ENCODE data around the gene POLQ.
"Not testable (repeated sequence)": the region's sequence is repeated elsewhere in the genome, so short reads cannot be mapped to it uniquely, and the experiment has no call there.

POLQ gene

DNA sequence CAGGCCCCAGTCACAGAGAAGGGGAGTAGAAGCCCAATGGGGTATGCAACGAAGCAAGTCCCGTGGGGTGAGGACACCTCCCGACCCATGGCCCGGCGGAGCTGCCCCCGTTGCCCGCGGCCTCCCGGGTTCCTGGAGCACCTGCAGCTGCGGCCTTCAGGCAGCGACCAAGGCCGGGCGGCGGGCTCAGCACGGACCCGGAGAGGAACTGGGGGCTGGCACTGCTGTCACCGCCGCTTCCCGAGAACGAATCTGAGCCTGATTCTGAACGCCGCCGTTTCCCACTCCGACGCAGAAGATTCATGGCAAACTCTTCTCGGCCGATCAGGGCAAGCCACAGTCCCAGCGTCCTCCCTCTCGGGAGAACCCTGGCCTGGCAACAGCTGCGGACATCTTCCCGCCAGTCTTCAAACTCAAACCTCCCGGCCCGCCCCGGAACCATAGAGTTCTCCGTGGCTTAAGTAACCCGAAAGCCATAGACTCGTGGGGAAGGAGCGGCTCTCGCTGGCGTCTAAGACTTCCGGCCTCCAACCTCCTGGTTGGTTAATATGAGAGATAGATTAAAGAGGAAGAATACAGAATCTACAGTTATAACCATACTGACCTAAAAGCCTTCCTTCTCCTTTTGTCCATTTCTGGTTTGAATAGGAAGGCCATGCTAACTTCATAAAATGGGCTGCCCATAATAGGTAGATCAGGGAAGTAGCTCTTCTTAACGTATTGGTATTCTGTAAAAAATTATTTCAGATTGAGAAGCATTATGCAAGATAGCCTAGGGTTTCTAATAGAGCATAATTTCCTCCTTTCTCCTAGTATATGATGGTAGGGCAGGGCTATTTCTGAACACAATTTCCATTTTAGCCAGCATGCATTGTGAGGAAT is at the start of gene POLQ:
TSS of gene POLQ (minus strand) at position 415 of the 882 bp plus-strand sequence. CDS start at position 304, 111 bp downstream.
- DNase-seq (ENCODE audit: low read depth in 2 of 2), result peak; percentile 75 to 80

DNA sequence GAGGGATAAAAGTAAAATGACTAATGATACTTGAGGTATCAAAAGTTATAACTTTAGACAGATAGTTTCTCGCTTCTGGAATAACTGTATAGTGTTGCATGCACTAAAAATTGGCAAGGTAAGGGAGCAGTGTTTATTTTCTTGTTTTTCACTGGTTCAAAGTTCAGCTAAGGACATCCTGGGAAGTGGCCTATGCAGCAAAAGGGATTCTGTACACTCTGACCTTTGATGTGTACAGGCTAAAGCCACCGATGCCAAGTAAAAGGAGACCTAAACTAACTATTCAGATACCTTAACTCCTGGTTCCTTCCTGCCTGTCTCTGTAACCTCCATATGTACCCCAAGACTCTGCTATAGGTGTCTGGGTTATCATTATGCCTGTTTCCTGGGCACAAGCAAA is 49.1 kb upstream of the POLQ start:
- DNase-seq (ENCODE audit: low read depth in 2 of 2), result no peak

- DNase-seq (ENCODE audit: low read depth in 2 of 2), result not testable (repeated sequence)
Observed at GRCh38 chr3:121593806-121594205, 48.0 kb upstream of the POLQ start.

DNA sequence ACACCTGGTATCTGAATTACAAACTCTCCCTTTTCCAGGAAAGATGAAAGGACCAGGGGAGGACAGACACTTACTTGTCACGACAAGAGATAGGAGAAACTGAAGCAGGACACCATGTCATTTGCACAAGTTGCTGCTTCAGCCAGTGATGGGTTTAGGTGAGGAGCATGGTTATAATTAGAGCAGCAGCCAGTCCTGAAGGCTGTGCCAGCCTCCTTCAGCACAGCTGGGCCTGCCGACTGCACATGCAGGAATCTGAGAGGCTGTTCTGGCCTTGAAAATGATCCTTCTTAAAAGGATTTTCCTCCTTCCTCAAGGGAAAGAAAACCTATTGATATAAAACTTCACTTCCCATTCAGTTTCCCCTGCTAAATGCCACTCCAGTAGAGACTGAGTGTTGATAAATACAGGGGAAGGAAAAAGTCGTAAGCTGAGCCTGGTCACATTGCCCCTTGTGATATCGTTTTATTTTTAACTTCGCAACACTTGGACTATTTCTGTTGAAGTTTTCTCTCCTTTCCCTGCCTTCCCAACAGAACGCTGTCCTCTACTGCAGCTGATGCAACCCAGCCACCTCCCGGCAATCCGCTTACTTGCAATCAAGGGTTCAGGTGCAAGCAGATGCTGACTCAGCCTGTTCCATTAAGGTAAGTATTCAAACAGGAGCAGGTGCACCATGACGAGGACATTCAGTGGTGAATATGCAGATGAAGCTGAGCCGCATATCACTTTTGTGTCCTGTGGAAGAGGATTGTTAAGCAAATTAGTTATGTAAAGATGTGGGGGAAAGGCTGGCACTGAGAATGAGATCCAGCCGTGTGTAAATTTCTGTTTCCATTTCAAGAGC is 47.3 kb upstream of the POLQ start, which contains the start of gene FBXO40:
TSS of gene FBXO40 (plus strand) at position 524 of the 847 bp plus-strand sequence. CDS start 27,197 bp downstream, outside the sequence.
- no peak for DNase-seq (ENCODE audit: low read depth in 2 of 2)

- no peak for DNase-seq (ENCODE audit: low read depth in 2 of 2)
Observed at GRCh38 chr3:121584418-121584817, 38.6 kb upstream of the POLQ start.

DNA sequence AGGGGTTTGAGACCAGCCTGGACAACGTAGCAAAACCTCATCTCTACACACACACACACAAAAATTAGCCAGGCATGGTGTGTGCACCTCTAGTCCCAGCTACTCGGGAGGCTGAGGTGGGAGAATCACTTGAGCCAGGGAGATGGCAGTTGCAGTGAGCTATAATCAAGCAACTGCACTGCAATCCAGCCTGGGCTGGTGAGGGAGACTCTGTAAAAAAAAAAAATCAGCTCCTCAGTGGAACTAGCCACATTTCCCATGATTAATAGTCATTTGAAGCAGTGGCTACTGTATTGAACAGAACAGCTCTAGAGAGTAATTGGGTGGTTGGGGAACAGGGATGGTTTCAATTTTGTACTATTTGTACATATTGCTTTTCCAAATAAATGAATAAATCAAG is 35.9 kb upstream of the POLQ start:
- DNase-seq (ENCODE audit: low read depth in 2 of 2), result no peak

- DNase-seq (ENCODE audit: low read depth in 2 of 2), result no peak
Observed at GRCh38 chr3:121574449-121574848, 28.7 kb upstream of the POLQ start.

- DNase-seq (ENCODE audit: low read depth in 2 of 2), result no peak
Observed at GRCh38 chr3:121567649-121568048, 21.9 kb upstream of the POLQ start, which contains the start of gene ARGFX. ARGFX (plus strand) TSS chr3:121567949; CDS start chr3:121570714, 2,765 bp downstream.

- no peak for DNase-seq (ENCODE audit: low read depth in 2 of 2)
Observed at GRCh38 chr3:121566773-121567172, 21.0 kb upstream of the POLQ start.

- no peak for DNase-seq (ENCODE audit: low read depth in 2 of 2)
Observed at GRCh38 chr3:121562148-121562547, 16.4 kb upstream of the POLQ start.

- no peak for DNase-seq (ENCODE audit: low read depth in 2 of 2)
Observed at GRCh38 chr3:121557426-121557934, 11.7 kb upstream of the POLQ start.

DNA sequence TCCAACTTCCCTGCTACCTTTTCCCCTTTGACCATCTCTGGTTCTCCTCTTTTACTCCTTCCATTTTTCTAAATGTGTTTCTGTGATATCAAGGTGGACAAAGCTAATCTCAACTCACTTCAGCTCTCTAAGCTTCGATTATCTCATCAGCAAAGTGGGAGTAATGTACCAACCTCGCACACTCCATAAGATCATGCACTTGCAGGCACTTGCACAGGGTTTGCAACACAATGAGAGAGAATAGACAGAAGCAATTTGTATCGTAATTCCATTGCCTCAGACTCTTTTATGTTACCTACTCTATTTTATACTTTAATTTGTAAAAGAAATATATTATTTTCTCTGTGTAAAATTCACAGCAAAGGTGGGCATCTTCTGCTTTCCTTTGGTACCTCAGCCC is 7.0 kb upstream of the POLQ start:
- no peak for DNase-seq (ENCODE audit: low read depth in 2 of 2)

GRCh38 chr3:121552379-121552778 is 6.6 kb upstream of the POLQ start:
- DNase-seq (ENCODE audit: low read depth in 2 of 2), result no peak

- no peak for DNase-seq (ENCODE audit: low read depth in 2 of 2)
Observed at GRCh38 chr3:121545049-121545573, 677 bp downstream of the POLQ start.

DNA sequence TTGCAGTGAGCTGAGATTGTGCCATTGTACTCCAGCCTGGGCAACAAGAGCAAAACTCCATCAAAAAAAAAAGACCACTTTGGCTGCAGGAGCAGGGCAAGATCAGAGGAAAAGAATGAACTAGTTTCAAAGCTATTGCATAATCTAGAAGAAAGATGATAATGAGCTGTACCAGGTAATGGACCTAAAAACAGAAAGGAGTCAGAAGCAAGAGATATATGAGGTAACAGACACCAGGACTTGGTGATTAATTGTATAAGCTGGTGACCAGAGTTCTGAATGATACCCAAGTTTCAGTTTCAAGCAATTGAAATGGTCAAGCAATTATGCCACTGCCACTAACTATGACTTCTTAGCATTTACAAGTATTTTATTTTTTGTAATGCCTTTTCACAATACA is 2.9 kb downstream of the POLQ start:
- no peak for DNase-seq (ENCODE audit: low read depth in 2 of 2)

DNA sequence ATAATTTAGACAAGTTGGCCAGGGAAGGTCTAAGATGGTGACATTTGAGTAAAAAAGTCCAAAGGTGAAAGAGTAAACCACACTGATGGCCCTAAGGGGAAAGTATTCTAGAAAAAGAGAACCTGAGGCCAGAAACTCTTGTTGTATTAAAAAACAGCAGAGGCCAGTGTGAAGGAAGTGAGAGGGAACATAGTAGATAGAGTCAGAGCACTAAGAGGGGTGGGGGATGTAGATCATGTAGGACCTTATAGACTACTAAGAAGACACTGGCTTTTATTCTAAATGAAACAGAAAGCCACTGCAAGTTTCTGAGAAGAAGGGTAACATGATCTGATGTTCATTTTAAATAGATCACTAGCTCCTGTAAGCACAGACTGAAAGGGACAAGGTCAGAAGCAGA is 14.5 kb downstream of the POLQ start:
- no peak for DNase-seq (ENCODE audit: low read depth in 2 of 2)

DNA sequence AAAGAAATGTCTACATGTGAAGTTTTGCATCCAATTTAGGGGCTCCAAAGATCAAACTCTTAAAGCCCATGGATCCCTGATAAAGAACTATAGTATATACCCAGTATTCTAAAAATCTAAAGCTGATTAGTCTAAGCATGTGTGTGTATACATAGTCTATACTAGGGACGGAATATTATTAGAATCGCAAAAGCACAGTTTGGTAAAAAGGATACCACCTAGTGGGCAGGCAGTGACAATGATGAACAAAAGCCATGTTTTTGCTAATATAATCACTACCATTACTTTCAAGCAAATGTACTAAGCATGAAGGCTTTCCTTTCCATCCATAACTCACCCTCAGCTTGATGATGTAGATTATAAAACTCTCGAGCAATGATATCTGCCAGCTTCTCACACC is 16.5 kb downstream of the POLQ start:
- no peak for DNase-seq (ENCODE audit: low read depth in 2 of 2)

- DNase-seq (ENCODE audit: low read depth in 2 of 2), result no peak
Observed at GRCh38 chr3:121520510-121520909, 25.3 kb downstream of the POLQ start.

DNA sequence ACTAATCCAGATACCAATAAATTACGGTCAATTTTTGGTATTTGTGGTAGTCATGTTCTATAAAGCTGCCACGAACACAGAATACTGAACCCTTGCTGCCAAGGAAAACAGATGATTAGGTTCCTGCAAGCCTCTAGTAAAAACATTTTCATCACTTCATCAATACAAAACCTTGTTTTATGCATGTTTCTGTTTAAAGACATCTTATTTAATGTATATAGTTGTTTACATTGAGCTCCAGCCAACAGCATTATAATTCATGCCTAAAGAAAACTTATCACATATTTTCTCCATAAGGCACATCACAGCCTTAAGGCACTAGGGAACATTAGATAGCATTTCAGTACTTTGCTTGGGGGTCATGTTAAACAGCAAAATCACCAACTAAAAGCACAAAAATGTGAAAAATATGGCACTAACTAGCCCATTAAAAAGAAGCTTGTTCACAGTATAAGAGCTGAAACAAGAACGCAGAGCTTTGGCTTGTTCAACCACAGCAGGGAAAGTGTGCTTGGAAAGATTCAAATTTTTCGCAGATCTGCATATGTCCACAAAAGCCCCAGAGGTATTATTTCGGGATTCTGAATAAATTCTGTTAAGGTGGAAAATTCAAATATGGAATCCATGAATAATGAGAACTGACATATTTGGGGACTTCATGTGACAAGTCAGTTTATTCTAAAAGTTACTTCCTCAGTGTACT is 27.7 kb downstream of the POLQ start:
- DNase-seq (ENCODE audit: low read depth in 2 of 2), result no peak

- no peak for DNase-seq (ENCODE audit: low read depth in 2 of 2)
Observed at GRCh38 chr3:121515862-121516261, 29.9 kb downstream of the POLQ start.

DNA sequence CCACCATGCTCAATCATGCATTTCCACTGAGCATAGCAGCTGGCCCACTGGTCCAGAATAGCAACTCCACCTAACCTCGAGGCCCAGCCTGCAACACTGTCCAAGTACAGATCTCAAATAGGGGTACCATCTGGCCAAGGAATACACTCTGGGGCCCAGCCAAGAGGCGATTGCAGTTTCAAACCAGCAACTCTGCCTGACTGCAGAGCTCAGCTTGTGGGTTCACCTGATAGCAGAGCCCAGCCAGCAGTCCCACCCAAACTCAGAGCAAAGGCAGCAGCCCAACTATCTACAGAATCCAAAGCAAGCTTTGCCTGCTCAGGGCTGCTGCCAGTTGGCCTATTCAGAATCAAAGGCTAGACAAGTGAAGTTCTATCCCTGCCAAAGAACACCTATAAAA is 30.5 kb downstream of the POLQ start:
- no peak for DNase-seq (ENCODE audit: low read depth in 2 of 2)

Measured in stimulated activated CD8-positive, alpha-beta memory T cell treated with anti-CD3 and anti-CD28 coated beads, Interleukin-2, amount 100 ng/mL, for 48 hours (primary cell).